ENCODE results near the gene UGT1A6.

DNA sequence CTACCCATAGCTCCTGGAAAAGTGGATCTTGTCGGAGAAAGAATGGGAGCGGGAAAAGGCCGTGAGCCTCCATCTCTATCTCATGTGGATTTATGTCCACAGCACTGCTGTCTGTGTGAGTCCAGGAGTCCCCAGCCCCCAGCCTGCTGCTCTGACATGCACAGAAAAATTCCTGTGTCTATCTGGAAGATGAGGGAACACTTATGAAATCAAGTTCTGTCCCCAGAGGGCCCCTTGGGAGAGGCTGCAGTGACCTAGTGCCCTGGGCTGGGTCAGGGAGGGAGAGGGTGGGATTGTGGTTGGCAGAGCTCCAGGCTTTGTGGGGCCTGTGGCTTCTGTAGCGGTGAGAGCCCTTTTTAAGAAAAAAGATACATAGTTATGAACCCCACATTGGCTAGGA lies 124.1 kb downstream of the UGT1A6 start:
- TF ChIP-seq, protein P1, sequence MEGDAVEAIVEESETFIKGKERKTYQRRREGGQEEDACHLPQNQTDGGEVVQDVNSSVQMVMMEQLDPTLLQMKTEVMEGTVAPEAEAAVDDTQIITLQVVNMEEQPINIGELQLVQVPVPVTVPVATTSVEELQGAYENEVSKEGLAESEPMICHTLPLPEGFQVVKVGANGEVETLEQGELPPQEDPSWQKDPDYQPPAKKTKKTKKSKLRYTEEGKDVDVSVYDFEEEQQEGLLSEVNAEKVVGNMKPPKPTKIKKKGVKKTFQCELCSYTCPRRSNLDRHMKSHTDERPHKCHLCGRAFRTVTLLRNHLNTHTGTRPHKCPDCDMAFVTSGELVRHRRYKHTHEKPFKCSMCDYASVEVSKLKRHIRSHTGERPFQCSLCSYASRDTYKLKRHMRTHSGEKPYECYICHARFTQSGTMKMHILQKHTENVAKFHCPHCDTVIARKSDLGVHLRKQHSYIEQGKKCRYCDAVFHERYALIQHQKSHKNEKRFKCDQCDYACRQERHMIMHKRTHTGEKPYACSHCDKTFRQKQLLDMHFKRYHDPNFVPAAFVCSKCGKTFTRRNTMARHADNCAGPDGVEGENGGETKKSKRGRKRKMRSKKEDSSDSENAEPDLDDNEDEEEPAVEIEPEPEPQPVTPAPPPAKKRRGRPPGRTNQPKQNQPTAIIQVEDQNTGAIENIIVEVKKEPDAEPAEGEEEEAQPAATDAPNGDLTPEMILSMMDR (IDR thresholded peaks at IDR 0.05): no peak
- no peak for TF ChIP-seq POLR2AphosphoS5 (IDR thresholded peaks at IDR 0.05)
